ENCODE results near the gene PMIS2.
"Not testable (repeated sequence)": the region's sequence is repeated elsewhere in the genome, so short reads cannot be mapped to it uniquely, and the experiment has no call there.

DNA sequence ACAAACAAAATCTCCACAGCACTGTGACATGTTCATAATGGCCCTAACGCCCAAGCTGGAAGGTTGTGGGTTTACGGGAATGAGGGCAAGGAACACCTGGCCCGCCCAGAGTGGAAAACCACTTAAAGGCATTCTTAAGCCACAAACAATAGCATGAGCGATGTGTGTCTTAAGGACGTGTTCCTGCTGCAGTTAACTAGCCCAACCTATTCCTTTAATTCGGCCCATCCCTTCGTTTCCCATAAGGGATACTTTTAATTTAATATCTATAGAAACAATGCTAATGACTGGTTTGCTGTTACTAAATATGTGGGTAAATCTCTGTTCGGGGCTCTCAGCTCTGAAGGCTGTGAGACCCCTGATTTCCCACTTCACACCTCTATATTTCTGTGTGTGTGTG lies 21.2 kb downstream of the PMIS2 start:
- TF ChIP-seq CTCF (IDR thresholded peaks at IDR 0.05; ENCODE audit: low read length); EZH2 (IDR thresholded peaks at IDR 0.05; ENCODE audit: borderline replicate concordance, low read length): not testable (repeated sequence)

All from OCI-LY1 (cell line).